Astrocyte of the spinal cord (primary cell): ENCODE data around the gene ARVCF.

Source experiments
- DNase-seq: peaks from one replicate; pipeline ENCODE4 v3.0.0; 2011; ENCODE audit warnings: low read depth, low spot score
- H3K4me3 ChIP-seq: 2 replicates; pipeline ENCODE4 v1.5.1; 2011; ENCODE audit warnings: low read depth, mild to moderate bottlenecking, low read length, moderate library complexity
- CTCF ChIP-seq: IDR thresholded peaks from 2 replicates; pipeline ENCODE4 v1.5.1; 2012; ENCODE audit warnings: low read depth, mild to moderate bottlenecking, low read length, inconsistent platforms
- in situ Hi-C: cut with HindIII; loops from 2 replicates; pipeline ENCODE4 v1.10.0; 2017; ENCODE audit warnings: low sequenced_read_pairs

Gene ARVCF

GRCh38 chr22:19991395-19991644 is 25.3 kb downstream of the ARVCF start:
- in situ Hi-C loops = no loop called here
- no peak overlapping the region for H3K4me3 ChIP-seq

GRCh38 chr22:19990609-19991394 is 25.8 kb downstream of the ARVCF start:
- no peak overlapping the region for H3K4me3 ChIP-seq
- TF ChIP-seq CTCF = no peak
- in situ Hi-C loops = no loop called here
- no peak for DNase-seq

More at GRCh38 chr22:19991395-19991644, 25.3 kb downstream of the ARVCF start:
- peak; percentile 12 for DNase-seq
- no peak for TF ChIP-seq CTCF

GRCh38 chr22:19990188-19990587 is 26.4 kb downstream of the ARVCF start:
- in situ Hi-C loops = no loop called here
- H3K4me3 ChIP-seq = no peak overlapping the region
- no peak for TF ChIP-seq CTCF

GRCh38 chr22:19989725-19990067 is 26.9 kb downstream of the ARVCF start:
- no peak for TF ChIP-seq CTCF
- in situ Hi-C loops = no loop called here
- no peak overlapping the region for H3K4me3 ChIP-seq
- DNase-seq = no peak

More at GRCh38 chr22:19990188-19990587, 26.4 kb downstream of the ARVCF start:
- DNase-seq = no peak

- no peak for DNase-seq
- no peak for TF ChIP-seq CTCF
- H3K4me3 ChIP-seq = no peak overlapping the region
- in situ Hi-C loops = no loop called here
Measured at GRCh38 chr22:19988965-19989724, 27.5 kb downstream of the ARVCF start.

- no peak for DNase-seq
- in situ Hi-C loops = no loop called here
Measured at GRCh38 chr22:19988331-19988808, 28.3 kb downstream of the ARVCF start.

More at GRCh38 chr22:19988331-19988808, 28.3 kb downstream of the ARVCF start:
- H3K4me3 ChIP-seq = no peak overlapping the region
- TF ChIP-seq CTCF = no peak
